Panc1 (cell line): ENCODE data around the gene CTSG. TPM values are rescaled to one million over a fixed set of nuclear protein-coding genes. Genes with fewer than 3 reads are reported as not detected.

ENCODE experiments used
- ATAC-seq: fragments of 200-7000 bp; cut with Tn5 transposase; 2 replicates; pipeline ENCODE4 v1.9.1; 2020; ENCODE audit warnings: mild to moderate bottlenecking, moderate library complexity
- Bru-seq: library from RNA; stranded (reverse); fragments of 400-500 nt; gene quantifications from one replicate; lab custom pipeline; 2021; lab: Mats Ljungman, UMichigan
- BruChase-seq, 2 experiments: library from RNA; stranded (reverse); fragments of 400-500 nt; gene quantifications; one replicate each; lab custom pipeline; 2021; lab: Mats Ljungman, UMichigan
- BruUV-seq: library from RNA; stranded (reverse); fragments of 400-500 nt; replicated peaks from 2 replicates; lab custom pipeline; 2021; lab: Mats Ljungman, UMichigan
- CTCF ChIA-PET: fragments of 300-600 bp; sonication (Branson Sonifier 250); formaldehyde crosslinking; loops from one replicate; lab custom pipeline; 2022; ENCODE audit warnings: antibody characterized with exemption; lab: Charles Lee
- POLR2A ChIA-PET: fragments of 300-600 bp; sonication (Branson Sonifier 250); formaldehyde crosslinking; loops from one replicate; lab custom pipeline; 2022; ENCODE audit warnings: antibody characterized with exemption; lab: Charles Lee
- DNase-seq: peaks from one replicate; pipeline ENCODE4 v3.0.0-alpha.2; 2010; ENCODE audit warnings: low read depth, low spot score
- H3K27ac ChIP-seq: 2 replicates; pipeline ENCODE4 v1.5.1; 2011; ENCODE audit warnings: mild to moderate bottlenecking, low read length, inconsistent platforms
- H3K27me3 ChIP-seq: fragments of 200-500 bp; sonication (Bioruptor generic); 2 replicates; pipeline ENCODE4 v1.6.0; 2014; ENCODE audit warnings: low read length, inconsistent platforms; ENCODE audit not compliant: control insufficient read depth, insufficient read depth
- H3K36me3 ChIP-seq: fragments of 200-500 bp; sonication (Bioruptor generic); 2 replicates; pipeline ENCODE4 v1.5.1; 2014; ENCODE audit warnings: inconsistent platforms, mild to moderate bottlenecking, low read length, moderate library complexity; ENCODE audit not compliant: control insufficient read depth, insufficient read depth
- H3K4me1 ChIP-seq: 2 replicates; pipeline ENCODE4 v1.5.1; 2011; ENCODE audit warnings: inconsistent platforms, mild to moderate bottlenecking, low read length, moderate library complexity; ENCODE audit not compliant: control insufficient read depth, insufficient read depth
- H3K4me3 ChIP-seq, 2 experiments: 2 replicates each; pipeline ENCODE4 v1.5.1; 2011 to 2012; ENCODE audit warnings: low read depth in 2 of 2, low read length in 2 of 2, mild to moderate bottlenecking in 2 of 2, inconsistent platforms in 1 of 2, moderate library complexity in 1 of 2
- H3K9me3 ChIP-seq: fragments of 200-500 bp; sonication (Bioruptor generic); 2 replicates; pipeline ENCODE4 v1.5.1; 2014; ENCODE audit warnings: low read depth, mild to moderate bottlenecking, inconsistent platforms, low read length, moderate library complexity; ENCODE audit not compliant: control insufficient read depth, insufficient read depth
- CTCF ChIP-seq: fragments of 450-650 bp; IDR thresholded peaks from 2 replicates; pipeline ENCODE4 v1.5.1; 2017; ENCODE audit warnings: mild to moderate bottlenecking
- POLR2AphosphoS5 ChIP-seq: IDR thresholded peaks from 2 replicates; pipeline ENCODE4 v1.6.1; 2012; ENCODE audit warnings: mild to moderate bottlenecking, low read depth, low read length, moderate library complexity
- REST ChIP-seq, 2 experiments: IDR thresholded peaks; 2 replicates each; pipeline ENCODE4 v1.6.1; 2011 to 2012; ENCODE audit warnings: low read depth in 2 of 2, control low read depth in 1 of 2, low read length in 1 of 2, mild to moderate bottlenecking in 1 of 2, moderate library complexity in 1 of 2; ENCODE audit not compliant: insufficient read depth in 1 of 2
- SIN3A ChIP-seq: IDR thresholded peaks from 2 replicates; pipeline ENCODE4 v1.6.1; 2012; ENCODE audit warnings: low read depth, mild to moderate bottlenecking, low read length, moderate library complexity, borderline replicate concordance; ENCODE audit not compliant: insufficient read depth
- TCF7L2 ChIP-seq: IDR thresholded peaks from 2 replicates; pipeline ENCODE4 v1.6.1; 2011; ENCODE audit warnings: mild to moderate bottlenecking, low read depth, low read length, inconsistent platforms
- in situ Hi-C: cut with HindIII; loops from 2 replicates; pipeline ENCODE4 v1.10.0; 2016; ENCODE audit warnings: low sequenced_read_pairs, low pct_unique_long_range_greater_than_20kb
- intact Hi-C: fragments of 100-400 bp; cut with micrococcal nuclease; formaldehyde crosslinking; loops from one replicate; pipeline ENCODE4 v1.10.0; 2022; ENCODE audit not compliant: unreplicated experiment
- long read RNA-seq: library from polyadenylated mRNA; unstranded; transcript quantifications from one replicate; pipeline ENCODE4 v2.0.0, GENCODE V29; 2021; ENCODE audit not compliant: unreplicated experiment
- polyA plus RNA-seq: library from polyadenylated mRNA; unstranded; fragments of >200 nt; gene quantifications from one replicate; pipeline ENCODE4 v1.2.1, GENCODE V29; 2012; ENCODE audit warnings: missing spikeins; ENCODE audit not compliant: insufficient read length
- total RNA-seq: library from RNA; stranded (reverse); gene quantifications from one replicate; pipeline ENCODE4 v1.2.1, GENCODE V29; 2021; ENCODE audit not compliant: unreplicated experiment

Gene CTSG
- total RNA-seq (not detected), Bru-seq, nascent RNA (not detected), BruChase-seq, experiment 1, labeled RNA remaining after a 2-hour chase (not detected), BruChase-seq, experiment 2, labeled RNA remaining after a 6-hour chase (not detected)
- not detected for polyA plus RNA-seq
- long read RNA-seq: 0 reads

- Histone ChIP-seq H3K4me1 (no peaks in the 10 kb centered on the region), H3K27me3 (no peaks in the 10 kb centered on the region; the same call in 1 of the 2 replicates), H3K9me3 (no peaks in the 10 kb centered on the region), H3K4me3 (no peak within 1 kb of the TSS), H3K36me3 (no peaks in the 10 kb centered on the region), H3K27ac (no peak within 1 kb of the TSS)
- DNase-seq (no peak), ATAC-seq (no peak)
- POLR2A ChIA-PET: no interaction called here
- CTCF ChIA-PET: no interaction called here
- intact Hi-C loops (no loop called here), in situ Hi-C loops (no loop called here)
- no TSS peak for BruUV-seq
- TF ChIP-seq REST (IDR thresholded peaks at IDR 0.05; ENCODE audit: insufficient read depth in 1 of 2, low read depth in 2 of 2, low read length in 1 of 2) (no peak), SIN3A (no peak), CTCF (no peak), TCF7L2 (no peak), POLR2AphosphoS5 (no peak)
Observed at GRCh38 chr14:24576182-24576581, at the start of gene CTSG. CTSG (minus strand) TSS chr14:24576250; CDS start chr14:24576223, 27 bp downstream.

GRCh38 chr14:24613747-24614146 lies 37.7 kb upstream of the CTSG start:
- in situ Hi-C loops (no loop called here), intact Hi-C loops (no loop called here)
- no peak for ATAC-seq
- Histone ChIP-seq H3K4me3 (no peak overlapping the region), H3K36me3 (no peaks in the 10 kb centered on the region), H3K9me3 (no peaks in the 10 kb centered on the region), H3K27me3 (no peaks in the 10 kb centered on the region), H3K4me1 (no peaks in the 10 kb centered on the region), H3K27ac (no peak overlapping the region)
- CTCF ChIA-PET: no interaction called here
- POLR2A ChIA-PET: no interaction called here
- TF ChIP-seq CTCF: no peak
- TF ChIP-seq SIN3A: no peak
- no peak for TF ChIP-seq TCF7L2
- DNase-seq: no peak
- no TSS peak for BruUV-seq
